Measurements from ENCODE around the gene DMD. TPM values are rescaled to one million over a fixed set of nuclear protein-coding genes. Genes with fewer than 3 reads are reported as not detected.
"Not testable (repeated sequence)": the region's sequence is repeated elsewhere in the genome, so short reads cannot be mapped to it uniquely, and the experiment has no call there.

Gene DMD
- total RNA-seq, 6 experiments from 2014 or later, result 4.9 to 6.0 (median 5.5) TPM

- no peaks in the 10 kb centered on the region for H3K27me3 Mint-ChIP-seq (ENCODE audit: insufficient read depth)
- DNase-seq, result no peak
- H3K36me3 Mint-ChIP-seq (ENCODE audit: low read depth), result no peaks in the 10 kb centered on the region
- TF ChIP-seq CTCF (IDR thresholded peaks at IDR 0.05), result no peak
- H3K4me3 Mint-ChIP-seq, result no peak overlapping the region
- H3K4me1 Mint-ChIP-seq (ENCODE audit: low read depth), result no peaks in the 10 kb centered on the region
- H3K27ac Mint-ChIP-seq, result no peak overlapping the region
- H3K9me3 Mint-ChIP-seq, result peaks cover 5% of the 10 kb centered on the region
Measured at GRCh38 chrX:32741910-32742309, 469.4 kb downstream of the DMD start.

GRCh38 chrX:32708542-32708941, 502.8 kb downstream of the DMD start:
- no peak for DNase-seq
- Mint-ChIP-seq H3K27ac (no peak overlapping the region), H3K4me1 (ENCODE audit: low read depth) (no peaks in the 10 kb centered on the region), H3K36me3 (ENCODE audit: low read depth) (no peaks in the 10 kb centered on the region), H3K27me3 (ENCODE audit: insufficient read depth) (no peaks in the 10 kb centered on the region), H3K9me3 (no peaks in the 10 kb centered on the region), H3K4me3 (no peak overlapping the region)
- TF ChIP-seq CTCF (IDR thresholded peaks at IDR 0.05), result no peak

- DNase-seq; H3K27ac Mint-ChIP-seq; H3K36me3 Mint-ChIP-seq (ENCODE audit: low read depth); H3K9me3 Mint-ChIP-seq; H3K4me1 Mint-ChIP-seq (ENCODE audit: low read depth); H3K4me3 Mint-ChIP-seq; H3K27me3 Mint-ChIP-seq (ENCODE audit: insufficient read depth): not testable (repeated sequence)
Measured at GRCh38 chrX:32705385-32705784, 506.0 kb downstream of the DMD start.

GRCh38 chrX:32687379-32687778, 524.0 kb downstream of the DMD start:
- no peaks in the 10 kb centered on the region for H3K36me3 Mint-ChIP-seq (ENCODE audit: low read depth)
- no peak for TF ChIP-seq CTCF (IDR thresholded peaks at IDR 0.05)
- no peak for DNase-seq
- H3K4me1 Mint-ChIP-seq (ENCODE audit: low read depth), result no peaks in the 10 kb centered on the region
- H3K9me3 Mint-ChIP-seq, result no peaks in the 10 kb centered on the region
- H3K27ac Mint-ChIP-seq, result no peak overlapping the region
- H3K4me3 Mint-ChIP-seq, result no peak overlapping the region
- no peaks in the 10 kb centered on the region for H3K27me3 Mint-ChIP-seq (ENCODE audit: insufficient read depth)

- DNase-seq, result no peak
- Mint-ChIP-seq H3K27me3 (ENCODE audit: insufficient read depth) (no peaks in the 10 kb centered on the region), H3K9me3 (peaks cover 3% of the 10 kb centered on the region; the same call in 1 of the 2 replicates), H3K36me3 (ENCODE audit: low read depth) (no peaks in the 10 kb centered on the region), H3K27ac (no peak overlapping the region), H3K4me3 (no peak overlapping the region), H3K4me1 (ENCODE audit: low read depth) (no peaks in the 10 kb centered on the region)
- no peak for TF ChIP-seq CTCF (IDR thresholded peaks at IDR 0.05)
Measured at GRCh38 chrX:32678487-32678886, 532.9 kb downstream of the DMD start.

GRCh38 chrX:32673193-32673592, 538.2 kb downstream of the DMD start:
- Mint-ChIP-seq H3K4me1 (ENCODE audit: low read depth) (no peaks in the 10 kb centered on the region), H3K27me3 (ENCODE audit: insufficient read depth) (no peaks in the 10 kb centered on the region), H3K27ac (no peak overlapping the region)

More at GRCh38 chrX:32673193-32673592, 538.2 kb downstream of the DMD start:
- no peaks in the 10 kb centered on the region for H3K36me3 Mint-ChIP-seq (ENCODE audit: low read depth)
- H3K9me3 Mint-ChIP-seq, result no peaks in the 10 kb centered on the region
- H3K4me3 Mint-ChIP-seq, result no peak overlapping the region
- no peak for DNase-seq
- TF ChIP-seq CTCF (IDR thresholded peaks at IDR 0.05), result no peak

All from HFFc6 (cell line).